ENCODE results near the gene KLC1.
A peak's percentile ranks its signal among the peaks of the same experiment; 100 is the strongest.

KLC1 gene

GRCh38 chr14:103729496-103730448 lies 100.8 kb downstream of the KLC1 start:
- CTCF ChIA-PET: interaction anchor here (0.6 to 1.6 kb wide), 4 partner anchors 9 to 52 kb away, joined by 3 to 4 read pairs (median 4); no protein-coding TSS in a partner anchor
- Histone ChIP-seq H3K4me1 (ENCODE audit: control extremely low read depth in 1 of 4, control insufficient read depth in 4 of 4, insufficient read depth in 4 of 4, low read length in 3 of 4) (peaks cover 0 to 34% (median 7%) of the 10 kb centered on the region in 4 experiments), H3K27me3 (replicated peaks in 2 of 5; ENCODE audit: control insufficient read depth in 4 of 5, insufficient read depth in 5 of 5, low read length in 4 of 5) (no peaks in the 10 kb centered on the region), H3K9me3 (ENCODE audit: control extremely low read depth in 1 of 5, control insufficient read depth in 4 of 5, insufficient read depth in 2 of 5, low read depth in 1 of 5, low read length in 4 of 5) (no peaks in the 10 kb centered on the region), H3K36me3 (ENCODE audit: control insufficient read depth in 4 of 4, insufficient read depth in 4 of 4, low read length in 3 of 4) (peaks cover 3 to 77% (median 38%) of the 10 kb centered on the region in 4 experiments), H3K27ac (ENCODE audit: insufficient read depth in 1 of 2, low read depth in 1 of 2, low read length in 2 of 2, poor library complexity in 1 of 2, severe bottlenecking in 2 of 2) (no peak overlapping the region), H3K4me3 (ENCODE audit: control insufficient read depth in 1 of 7, extremely low read depth in 1 of 7, insufficient read depth in 4 of 7, low read depth in 2 of 7, low read length in 6 of 7) (peak overlapping the region in 2 of 7 experiments; percentile 2 to 19)
- WGBS (ENCODE audit: insufficient coverage): 46% methylated on average over 17 of the region's 24 CpGs
- peak; percentile 48 to 71 (median 53) for DNase-seq
- POLR2A ChIA-PET: no interaction called here

GRCh38 chr14:103730490-103731035 lies 101.6 kb downstream of the KLC1 start:
- DNase-seq: peak; percentile 90 to 96 (median 92)
- WGBS (ENCODE audit: insufficient coverage): 16% methylated on average over 15 of the region's 15 CpGs
- Histone ChIP-seq H3K27me3 (replicated peaks in 2 of 5; ENCODE audit: control insufficient read depth in 4 of 5, insufficient read depth in 5 of 5, low read length in 4 of 5) (no peaks in the 10 kb centered on the region), H3K27ac (ENCODE audit: insufficient read depth in 1 of 2, low read depth in 1 of 2, low read length in 2 of 2, poor library complexity in 1 of 2, severe bottlenecking in 2 of 2) (no peak overlapping the region), H3K36me3 (ENCODE audit: control insufficient read depth in 4 of 4, insufficient read depth in 4 of 4, low read length in 3 of 4) (peaks cover 3 to 80% (median 38%) of the 10 kb centered on the region in 4 experiments), H3K4me3 (ENCODE audit: control insufficient read depth in 1 of 7, extremely low read depth in 1 of 7, insufficient read depth in 4 of 7, low read depth in 2 of 7, low read length in 6 of 7) (peak overlapping the region in 1 of 7 experiments; percentile 19), H3K9me3 (ENCODE audit: control extremely low read depth in 1 of 5, control insufficient read depth in 4 of 5, insufficient read depth in 2 of 5, low read depth in 1 of 5, low read length in 4 of 5) (no peaks in the 10 kb centered on the region), H3K4me1 (ENCODE audit: control extremely low read depth in 1 of 4, control insufficient read depth in 4 of 4, insufficient read depth in 4 of 4, low read length in 3 of 4) (peaks cover 0 to 36% (median 7%) of the 10 kb centered on the region in 4 experiments)
- CTCF ChIA-PET: interaction anchor here (0.6 to 1.6 kb wide), 5 partner anchors 10 to 53 kb away, joined by 3 to 4 read pairs (median 3); no protein-coding TSS in a partner anchor
- POLR2A ChIA-PET: no interaction called here

GRCh38 chr14:103731481-103731880 lies 102.5 kb downstream of the KLC1 start:
- H3K9me3 ChIP-seq (ENCODE audit: control extremely low read depth in 1 of 5, control insufficient read depth in 4 of 5, insufficient read depth in 2 of 5, low read depth in 1 of 5, low read length in 4 of 5): no peaks in the 10 kb centered on the region
- H3K27ac ChIP-seq (ENCODE audit: insufficient read depth in 1 of 2, low read depth in 1 of 2, low read length in 2 of 2, poor library complexity in 1 of 2, severe bottlenecking in 2 of 2): no peak overlapping the region
- no peak overlapping the region for H3K4me3 ChIP-seq (ENCODE audit: control insufficient read depth in 1 of 7, extremely low read depth in 1 of 7, insufficient read depth in 4 of 7, low read depth in 2 of 7, low read length in 6 of 7)
- ChIA-PET CTCF (interaction anchor here (1.0 kb wide), 1 partner anchor 13 kb away, joined by 3 read pairs; no protein-coding TSS in a partner anchor), POLR2A (no interaction called here)
- H3K36me3 ChIP-seq (ENCODE audit: control insufficient read depth in 4 of 4, insufficient read depth in 4 of 4, low read length in 3 of 4): peaks cover 3 to 71% (median 34%) of the 10 kb centered on the region in 4 experiments
- H3K27me3 ChIP-seq (replicated peaks in 2 of 5; ENCODE audit: control insufficient read depth in 4 of 5, insufficient read depth in 5 of 5, low read length in 4 of 5): no peaks in the 10 kb centered on the region
- WGBS (ENCODE audit: insufficient coverage): over 99% methylated on average over 13 of the region's 15 CpGs
- DNase-seq: no peak
- H3K4me1 ChIP-seq (ENCODE audit: control extremely low read depth in 1 of 4, control insufficient read depth in 4 of 4, insufficient read depth in 4 of 4, low read length in 3 of 4): peaks cover 0 to 36% (median 7%) of the 10 kb centered on the region in 4 experiments

- H3K36me3 ChIP-seq (ENCODE audit: control insufficient read depth in 4 of 4, insufficient read depth in 4 of 4, low read length in 3 of 4): peaks cover 3 to 68% (median 33%) of the 10 kb centered on the region in 4 experiments
- ChIA-PET POLR2A (no interaction called here), CTCF (interaction anchor here (1.7 kb wide), 1 partner anchor 10 kb away, joined by 9 read pairs; no protein-coding TSS in a partner anchor)
- H3K27me3 ChIP-seq (replicated peaks in 2 of 5; ENCODE audit: control insufficient read depth in 4 of 5, insufficient read depth in 5 of 5, low read length in 4 of 5): no peaks in the 10 kb centered on the region
- H3K4me1 ChIP-seq (ENCODE audit: control extremely low read depth in 1 of 4, control insufficient read depth in 4 of 4, insufficient read depth in 4 of 4, low read length in 3 of 4): peaks cover 0 to 36% (median 7%) of the 10 kb centered on the region in 4 experiments
- 97% methylated on average over 21 of the region's 24 CpGs for WGBS (ENCODE audit: insufficient coverage)
- no peak overlapping the region for H3K4me3 ChIP-seq (ENCODE audit: control insufficient read depth in 1 of 7, extremely low read depth in 1 of 7, insufficient read depth in 4 of 7, low read depth in 2 of 7, low read length in 6 of 7)
- DNase-seq: no peak
- H3K27ac ChIP-seq (ENCODE audit: insufficient read depth in 1 of 2, low read depth in 1 of 2, low read length in 2 of 2, poor library complexity in 1 of 2, severe bottlenecking in 2 of 2): no peak overlapping the region
- H3K9me3 ChIP-seq (ENCODE audit: control extremely low read depth in 1 of 5, control insufficient read depth in 4 of 5, insufficient read depth in 2 of 5, low read depth in 1 of 5, low read length in 4 of 5): no peaks in the 10 kb centered on the region
Measured at GRCh38 chr14:103731916-103732867, 103.2 kb downstream of the KLC1 start.

- CTCF ChIA-PET: interaction anchor here (1.7 to 1.8 kb wide), 2 partner anchors 9 to 17 kb away, joined by 5 to 9 read pairs; partner anchors contain the start of genes XRCC3 and ZFYVE21
- POLR2A ChIA-PET: no interaction called here
- Histone ChIP-seq H3K27ac (ENCODE audit: insufficient read depth in 1 of 2, low read depth in 1 of 2, low read length in 2 of 2, poor library complexity in 1 of 2, severe bottlenecking in 2 of 2) (no peak overlapping the region), H3K9me3 (ENCODE audit: control extremely low read depth in 1 of 5, control insufficient read depth in 4 of 5, insufficient read depth in 2 of 5, low read depth in 1 of 5, low read length in 4 of 5) (no peaks in the 10 kb centered on the region), H3K4me3 (ENCODE audit: control insufficient read depth in 1 of 7, extremely low read depth in 1 of 7, insufficient read depth in 4 of 7, low read depth in 2 of 7, low read length in 6 of 7) (no peak overlapping the region), H3K27me3 (replicated peaks in 2 of 5; ENCODE audit: control insufficient read depth in 4 of 5, insufficient read depth in 5 of 5, low read length in 4 of 5) (no peaks in the 10 kb centered on the region), H3K4me1 (ENCODE audit: control extremely low read depth in 1 of 4, control insufficient read depth in 4 of 4, insufficient read depth in 4 of 4, low read length in 3 of 4) (peaks cover 0 to 36% (median 7%) of the 10 kb centered on the region in 4 experiments), H3K36me3 (ENCODE audit: control insufficient read depth in 4 of 4, insufficient read depth in 4 of 4, low read length in 3 of 4) (peaks cover 3 to 61% (median 30%) of the 10 kb centered on the region in 4 experiments)
- no peak for DNase-seq
- WGBS (ENCODE audit: insufficient coverage): 97% methylated on average over 8 of the region's 9 CpGs
Measured at GRCh38 chr14:103732868-103733620, 104.0 kb downstream of the KLC1 start.

- CTCF ChIA-PET: interaction anchor here (1.7 to 1.8 kb wide), 2 partner anchors 9 to 18 kb away, joined by 5 to 9 read pairs; partner anchors contain the start of genes XRCC3 and ZFYVE21
- H3K36me3 ChIP-seq (ENCODE audit: control insufficient read depth in 4 of 4, insufficient read depth in 4 of 4, low read length in 3 of 4): peaks cover 3 to 55% (median 27%) of the 10 kb centered on the region in 4 experiments
- POLR2A ChIA-PET: no interaction called here
- no peak for DNase-seq
- no peaks in the 10 kb centered on the region for H3K27me3 ChIP-seq (replicated peaks in 2 of 5; ENCODE audit: control insufficient read depth in 4 of 5, insufficient read depth in 5 of 5, low read length in 4 of 5)
- WGBS (ENCODE audit: insufficient coverage): 96% methylated on average over 13 of the region's 14 CpGs
- no peak overlapping the region for H3K27ac ChIP-seq (ENCODE audit: insufficient read depth in 1 of 2, low read depth in 1 of 2, low read length in 2 of 2, poor library complexity in 1 of 2, severe bottlenecking in 2 of 2)
- H3K9me3 ChIP-seq (ENCODE audit: control extremely low read depth in 1 of 5, control insufficient read depth in 4 of 5, insufficient read depth in 2 of 5, low read depth in 1 of 5, low read length in 4 of 5): no peaks in the 10 kb centered on the region
- no peak overlapping the region for H3K4me3 ChIP-seq (ENCODE audit: control insufficient read depth in 1 of 7, extremely low read depth in 1 of 7, insufficient read depth in 4 of 7, low read depth in 2 of 7, low read length in 6 of 7)
- peaks cover 0 to 30% (median 7%) of the 10 kb centered on the region in 4 experiments for H3K4me1 ChIP-seq (ENCODE audit: control extremely low read depth in 1 of 4, control insufficient read depth in 4 of 4, insufficient read depth in 4 of 4, low read length in 3 of 4)
Measured at GRCh38 chr14:103733651-103734050, 104.6 kb downstream of the KLC1 start.
